Trophoblast cell (in vitro differentiated cells and primary cell): ENCODE measurements around the gene UBA6.

Experiments
- DNase-seq, 2 donors: peaks; one replicate each; pipeline ENCODE4 v3.0.0-alpha.2; 2016
- H2AFZ ChIP-seq: 2 replicates; pipeline ENCODE4 v1.6.1; 2013; ENCODE audit warnings: low read length, moderate library complexity, mild to moderate bottlenecking; ENCODE audit not compliant: insufficient read depth, poor library complexity
- H2AK5ac ChIP-seq: 2 replicates; pipeline ENCODE4 v1.6.1; 2013; ENCODE audit warnings: mild to moderate bottlenecking, low read length
- H2BK120ac ChIP-seq: 2 replicates; pipeline ENCODE4 v1.6.1; 2013; ENCODE audit warnings: low read length, mild to moderate bottlenecking, moderate library complexity; ENCODE audit not compliant: insufficient read depth, poor library complexity
- H2BK12ac ChIP-seq: 2 replicates; pipeline ENCODE4 v1.6.1; 2013; ENCODE audit warnings: mild to moderate bottlenecking, low read length, moderate library complexity
- H2BK5ac ChIP-seq: 2 replicates; pipeline ENCODE4 v1.6.1; 2013; ENCODE audit warnings: low read length, low read depth, moderate library complexity, mild to moderate bottlenecking; ENCODE audit not compliant: poor library complexity
- H3K14ac ChIP-seq: 2 replicates; pipeline ENCODE4 v1.6.1; 2013; ENCODE audit warnings: mild to moderate bottlenecking, low read length
- H3K18ac ChIP-seq: 2 replicates; pipeline ENCODE4 v1.6.1; 2013; ENCODE audit warnings: mild to moderate bottlenecking, low read length
- H3K23ac ChIP-seq: 2 replicates; pipeline ENCODE4 v1.6.1; 2013; ENCODE audit warnings: low read length
- H3K27ac ChIP-seq: 2 replicates; pipeline ENCODE4 v1.5.1; 2013; ENCODE audit warnings: low read depth, mild to moderate bottlenecking, inconsistent platforms, low read length, moderate library complexity
- H3K27me3 ChIP-seq: 2 replicates; pipeline ENCODE4 v1.6.1; 2013; ENCODE audit warnings: inconsistent platforms, mild to moderate bottlenecking, low read length, moderate library complexity; ENCODE audit not compliant: insufficient read depth
- H3K36me3 ChIP-seq, 2 experiments: 1 replicate in 1 of 2; 2 replicates in 1 of 2; pipeline ENCODE4 v1.6.1; 2013; ENCODE audit warnings: low read length in 2 of 2, mild to moderate bottlenecking in 2 of 2, moderate library complexity in 1 of 2; ENCODE audit not compliant: insufficient read depth in 2 of 2, control insufficient read depth in 1 of 2
- H3K4ac ChIP-seq: 2 replicates; pipeline ENCODE4 v1.6.1; 2013; ENCODE audit warnings: low read depth, mild to moderate bottlenecking, low read length, moderate library complexity
- H3K4me1 ChIP-seq, 2 experiments: 1 replicate in 1 of 2; 2 replicates in 1 of 2; pipeline ENCODE4 v1.6.1; 2013; ENCODE audit warnings: low read length in 2 of 2, mild to moderate bottlenecking in 2 of 2, moderate library complexity in 1 of 2; ENCODE audit not compliant: insufficient read depth in 2 of 2, control insufficient read depth in 1 of 2
- H3K4me2 ChIP-seq: 2 replicates; pipeline ENCODE4 v1.6.1; 2013; ENCODE audit warnings: inconsistent platforms, mild to moderate bottlenecking, low read length, moderate library complexity
- H3K4me3 ChIP-seq: 2 replicates; pipeline ENCODE4 v1.5.1; 2013; ENCODE audit warnings: mild to moderate bottlenecking, low read depth, low read length, inconsistent platforms
- H3K79me1 ChIP-seq: one replicate; pipeline ENCODE4 v1.6.1; 2013; ENCODE audit warnings: low read length
- H3K79me2 ChIP-seq: 2 replicates; pipeline ENCODE4 v1.6.1; 2013; ENCODE audit warnings: low read length, mild to moderate bottlenecking; ENCODE audit not compliant: control insufficient read depth, insufficient read depth, poor library complexity
- H3K9ac ChIP-seq: 2 replicates; pipeline ENCODE4 v1.6.1; 2013; ENCODE audit warnings: mild to moderate bottlenecking, low read length
- H3K9me3 ChIP-seq: 2 replicates; pipeline ENCODE4 v1.6.1; 2013; ENCODE audit warnings: low read depth, mild to moderate bottlenecking, control low read depth, inconsistent platforms, low read length; ENCODE audit not compliant: insufficient read depth
- H4K12ac ChIP-seq: 2 replicates; pipeline ENCODE4 v1.6.1; 2013; ENCODE audit warnings: low read depth, mild to moderate bottlenecking, low read length, moderate library complexity
- H4K8ac ChIP-seq: 2 replicates; pipeline ENCODE4 v1.6.1; 2013; ENCODE audit warnings: low read depth, mild to moderate bottlenecking, low read length, moderate library complexity
- H4K91ac ChIP-seq: one replicate; pipeline ENCODE4 v1.6.1; 2013; ENCODE audit warnings: low read depth, mild to moderate bottlenecking, low read length, moderate library complexity
- WGBS: extraction: QIAGEN DNeasy Blood & Tissue Kit; methylation state at CpG from one replicate; pipeline ENCODE4 v1.1.7; 2013; ENCODE audit warnings: missing lambda C conversion rate; ENCODE audit not compliant: insufficient read length, insufficient coverage; ENCODE audit errors: extremely low coverage; 5-methylcytosine and 5-hydroxymethylcytosine counted together

The UBA6 gene

GRCh38 chr4:67684839-67685531 is 16.0 kb downstream of the UBA6 start:
- no peak overlapping the region for H2BK5ac ChIP-seq
- H3K27me3 ChIP-seq, result no peaks in the 10 kb centered on the region
- H2AK5ac ChIP-seq, result no peak overlapping the region
- H3K36me3 ChIP-seq, result peaks cover 0 to 10% of the 10 kb centered on the region in 2 experiments
- no peak overlapping the region for H2AFZ ChIP-seq
- no peak overlapping the region for H3K9ac ChIP-seq
- no peak for DNase-seq
- no peak overlapping the region for H3K23ac ChIP-seq
- H3K14ac ChIP-seq, result no peak overlapping the region
- H3K4me3 ChIP-seq, result no peak overlapping the region
- H3K4me1 ChIP-seq, result no peaks in the 10 kb centered on the region
- no peak overlapping the region for H2BK120ac ChIP-seq
- H4K91ac ChIP-seq, result no peak overlapping the region
- no peaks in the 10 kb centered on the region for H3K79me2 ChIP-seq
- H3K4me2 ChIP-seq, result no peak overlapping the region
- no peaks in the 10 kb centered on the region for H3K9me3 ChIP-seq
- H4K12ac ChIP-seq, result no peak overlapping the region
- no peak overlapping the region for H3K4ac ChIP-seq
- H4K8ac ChIP-seq, result no peak overlapping the region
- WGBS, result 100% methylated on average over 1 of the region's 1 CpG
- no peak overlapping the region for H3K18ac ChIP-seq
- H2BK12ac ChIP-seq, result no peak overlapping the region
- H3K79me1 ChIP-seq, result no peaks in the 10 kb centered on the region
- no peak overlapping the region for H3K27ac ChIP-seq

- no peak overlapping the region for H4K12ac ChIP-seq
- peaks cover 0 to 10% of the 10 kb centered on the region in 2 experiments for H3K36me3 ChIP-seq
- H3K4ac ChIP-seq, result no peak overlapping the region
- no peak overlapping the region for H3K18ac ChIP-seq
- H3K9me3 ChIP-seq, result no peaks in the 10 kb centered on the region
- no peak overlapping the region for H3K27ac ChIP-seq
- H3K4me3 ChIP-seq, result no peak overlapping the region
- no peak overlapping the region for H2BK5ac ChIP-seq
- no peak overlapping the region for H4K91ac ChIP-seq
- H2BK120ac ChIP-seq, result no peak overlapping the region
- H3K27me3 ChIP-seq, result no peaks in the 10 kb centered on the region
- H3K79me2 ChIP-seq, result no peaks in the 10 kb centered on the region
- no CpG with 5 or more reads among the region's 1 CpG for WGBS
- H4K8ac ChIP-seq, result no peak overlapping the region
- no peak overlapping the region for H2AK5ac ChIP-seq
- H3K79me1 ChIP-seq, result no peaks in the 10 kb centered on the region
- H2AFZ ChIP-seq, result no peak overlapping the region
- no peak overlapping the region for H3K4me2 ChIP-seq
- H3K14ac ChIP-seq, result no peak overlapping the region
- DNase-seq, result no peak
- H3K9ac ChIP-seq, result no peak overlapping the region
- no peaks in the 10 kb centered on the region for H3K4me1 ChIP-seq
- H2BK12ac ChIP-seq, result no peak overlapping the region
- no peak overlapping the region for H3K23ac ChIP-seq
Measured at GRCh38 chr4:67682266-67682665, 18.7 kb downstream of the UBA6 start.

- H2BK5ac ChIP-seq, result no peak overlapping the region
- no peak overlapping the region for H2AK5ac ChIP-seq
- no peak overlapping the region for H2BK12ac ChIP-seq
- H3K4me1 ChIP-seq, result no peaks in the 10 kb centered on the region
- no peak overlapping the region for H3K4me3 ChIP-seq
- peaks cover 0 to 11% of the 10 kb centered on the region in 2 experiments for H3K36me3 ChIP-seq
- H2BK120ac ChIP-seq, result no peak overlapping the region
- no peaks in the 10 kb centered on the region for H3K27me3 ChIP-seq
- H2AFZ ChIP-seq, result no peak overlapping the region
- H4K12ac ChIP-seq, result no peak overlapping the region
- no peak overlapping the region for H3K18ac ChIP-seq
- no peaks in the 10 kb centered on the region for H3K79me2 ChIP-seq
- no peaks in the 10 kb centered on the region for H3K9me3 ChIP-seq
- no peak overlapping the region for H3K14ac ChIP-seq
- H3K23ac ChIP-seq, result no peak overlapping the region
- H3K79me1 ChIP-seq, result no peaks in the 10 kb centered on the region
- no peak overlapping the region for H3K4ac ChIP-seq
- no peak overlapping the region for H3K4me2 ChIP-seq
- H3K9ac ChIP-seq, result no peak overlapping the region
- H3K27ac ChIP-seq, result no peak overlapping the region
- no peak overlapping the region for H4K8ac ChIP-seq
- H4K91ac ChIP-seq, result no peak overlapping the region
- no CpG with 5 or more reads among the region's 2 CpGs for WGBS
- DNase-seq, result no peak
Measured at GRCh38 chr4:67680581-67681222, 20.3 kb downstream of the UBA6 start.

GRCh38 chr4:67678612-67679011 is 22.3 kb downstream of the UBA6 start:
- H3K4me1 ChIP-seq, result no peaks in the 10 kb centered on the region

More at GRCh38 chr4:67678612-67679011, 22.3 kb downstream of the UBA6 start:
- Histone ChIP-seq H3K9me3 (no peaks in the 10 kb centered on the region), H3K27ac (no peak overlapping the region), H3K36me3 (peaks cover 4 to 10% of the 10 kb centered on the region in 2 experiments), H3K9ac (no peak overlapping the region), H3K27me3 (no peaks in the 10 kb centered on the region), H3K14ac (no peak overlapping the region), H4K12ac (no peak overlapping the region), H3K18ac (no peak overlapping the region), H2BK5ac (no peak overlapping the region), H4K8ac (no peak overlapping the region), H4K91ac (no peak overlapping the region), H2AK5ac (no peak overlapping the region), H3K79me1 (no peaks in the 10 kb centered on the region), H3K4me3 (no peak overlapping the region), H2AFZ (no peak overlapping the region), H2BK120ac (no peak overlapping the region), H3K4me2 (no peak overlapping the region), H3K79me2 (no peaks in the 10 kb centered on the region), H3K23ac (no peak overlapping the region), H2BK12ac (no peak overlapping the region), H3K4ac (no peak overlapping the region)
- WGBS, result no CpG with 5 or more reads among the region's 2 CpGs
- DNase-seq, result no peak
